Bronchial epithelial cell (primary cell): ENCODE results near the gene CORO7. TPM values are rescaled to one million over a fixed set of nuclear protein-coding genes. Genes with fewer than 3 reads are reported as not detected.

ENCODE experiments used
- DNase-seq: peaks from one replicate; pipeline ENCODE4 v3.0.0-alpha.2; 2010; ENCODE audit warnings: low read depth
- FAIRE-seq: peaks from 2 replicates; lab custom pipeline; 2011; peaks lifted over from hg19 to GRCh38; lab: Jason Lieb, UNC
- H3K27me3 ChIP-seq: 2 replicates; pipeline ENCODE4 v1.5.1; 2011; ENCODE audit warnings: low read length; ENCODE audit not compliant: control insufficient read depth, insufficient read depth
- H3K36me3 ChIP-seq: 2 replicates; pipeline ENCODE4 v1.5.1; 2011; ENCODE audit warnings: low read length; ENCODE audit not compliant: control insufficient read depth, insufficient read depth
- H3K4me3 ChIP-seq: 2 replicates; pipeline ENCODE4 v1.5.1; 2011; ENCODE audit warnings: mild to moderate bottlenecking, low read depth, low read length, control low read depth
- CTCF ChIP-seq: IDR thresholded peaks from 2 replicates; pipeline ENCODE4 v1.5.1; 2011; ENCODE audit warnings: mild to moderate bottlenecking, moderate library complexity, low read length, control low read depth, inconsistent platforms; ENCODE audit not compliant: insufficient read depth, severe bottlenecking
- total RNA-seq: library from RNA; depleted of rRNA; stranded (reverse); fragments of >200 nt; gene quantifications from 2 replicates; pipeline ENCODE4 v1.2.1, GENCODE V29; 2014

CORO7 gene
- total RNA-seq, 1 donor from 2014 or later: 7.6 TPM

- Histone ChIP-seq H3K27me3 (no peaks in the 10 kb centered on the region), H3K4me3 (peak within 1 kb of the TSS; percentile 73), H3K36me3 (peaks cover 3% of the 10 kb centered on the region)
- FAIRE-seq: no peak
- DNase-seq: peak; percentile 90
- no peak for TF ChIP-seq CTCF
These were observed 9.1 kb upstream of the CORO7 start, which contains the start of gene DNAJA3 for GRCh38 chr16:4425378-4426020. TSS of gene DNAJA3 (plus strand) at chr16:4425868. CDS start at chr16:4425882, 14 bp downstream.

GRCh38 chr16:4420505-4421105 lies 4.2 kb upstream of the CORO7 start:
- DNase-seq (no peak), FAIRE-seq (no peak)
- no peaks in the 10 kb centered on the region for H3K27me3 ChIP-seq
- no peak for TF ChIP-seq CTCF
- H3K36me3 ChIP-seq: no peaks in the 10 kb centered on the region
- H3K4me3 ChIP-seq: no peak overlapping the region

- H3K27me3 ChIP-seq: no peaks in the 10 kb centered on the region
- no peak for FAIRE-seq
- no peak overlapping the region for H3K4me3 ChIP-seq
- no peaks in the 10 kb centered on the region for H3K36me3 ChIP-seq
- DNase-seq: no peak
- TF ChIP-seq CTCF: no peak
These were observed 3.1 kb upstream of the CORO7 start for GRCh38 chr16:4419402-4419959.

- Histone ChIP-seq H3K4me3 (peak overlapping the region; percentile 89), H3K36me3 (peaks cover 8% of the 10 kb centered on the region), H3K27me3 (no peaks in the 10 kb centered on the region)
- no peak for DNase-seq
- FAIRE-seq: no peak
- no peak for TF ChIP-seq CTCF
These were observed 727 bp downstream of the CORO7 start for GRCh38 chr16:4415538-4416199.

GRCh38 chr16:4414187-4414917 lies 2.0 kb downstream of the CORO7 start:
- peaks cover 10% of the 10 kb centered on the region for H3K36me3 ChIP-seq
- no peak overlapping the region for H3K4me3 ChIP-seq
- no peak for FAIRE-seq
- no peak for TF ChIP-seq CTCF
- no peaks in the 10 kb centered on the region for H3K27me3 ChIP-seq
- DNase-seq: peak; percentile 47
